HG03575 (cell line): ENCODE data around the gene ARHGEF10L.

Source experiments
- ATAC-seq: cut with Tn5 transposase; IDR thresholded peaks from one replicate; pipeline ENCODE4 v1.9.1; 2021; ENCODE audit not compliant: unreplicated experiment, insufficient number of reproducible peaks, low FRiP score; ENCODE audit errors: extremely low read depth

The ARHGEF10L gene

GRCh38 chr1:17599954-17600300, 60.4 kb downstream of the ARHGEF10L start:
- no peak for ATAC-seq

DNA sequence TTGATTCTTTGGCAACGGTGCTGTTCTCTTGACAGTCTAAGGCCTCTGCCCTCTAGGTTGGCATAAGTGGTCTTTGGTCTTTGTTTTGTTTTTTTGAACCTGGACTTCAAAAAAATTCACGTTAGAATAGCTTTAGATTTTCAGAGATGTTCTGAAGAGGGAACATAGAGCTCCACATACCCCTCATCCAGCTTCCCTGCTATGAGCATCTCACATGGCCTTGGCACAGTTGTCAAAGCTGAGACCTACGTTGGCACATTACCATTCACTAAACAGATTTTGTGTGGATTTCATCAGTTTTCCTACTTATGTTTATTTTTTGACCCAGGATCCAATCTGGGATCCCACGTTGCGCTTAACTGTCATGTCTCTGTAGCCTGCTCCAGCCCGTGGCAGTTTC, 60.8 kb downstream of the ARHGEF10L start:
- ATAC-seq, result no peak

DNA sequence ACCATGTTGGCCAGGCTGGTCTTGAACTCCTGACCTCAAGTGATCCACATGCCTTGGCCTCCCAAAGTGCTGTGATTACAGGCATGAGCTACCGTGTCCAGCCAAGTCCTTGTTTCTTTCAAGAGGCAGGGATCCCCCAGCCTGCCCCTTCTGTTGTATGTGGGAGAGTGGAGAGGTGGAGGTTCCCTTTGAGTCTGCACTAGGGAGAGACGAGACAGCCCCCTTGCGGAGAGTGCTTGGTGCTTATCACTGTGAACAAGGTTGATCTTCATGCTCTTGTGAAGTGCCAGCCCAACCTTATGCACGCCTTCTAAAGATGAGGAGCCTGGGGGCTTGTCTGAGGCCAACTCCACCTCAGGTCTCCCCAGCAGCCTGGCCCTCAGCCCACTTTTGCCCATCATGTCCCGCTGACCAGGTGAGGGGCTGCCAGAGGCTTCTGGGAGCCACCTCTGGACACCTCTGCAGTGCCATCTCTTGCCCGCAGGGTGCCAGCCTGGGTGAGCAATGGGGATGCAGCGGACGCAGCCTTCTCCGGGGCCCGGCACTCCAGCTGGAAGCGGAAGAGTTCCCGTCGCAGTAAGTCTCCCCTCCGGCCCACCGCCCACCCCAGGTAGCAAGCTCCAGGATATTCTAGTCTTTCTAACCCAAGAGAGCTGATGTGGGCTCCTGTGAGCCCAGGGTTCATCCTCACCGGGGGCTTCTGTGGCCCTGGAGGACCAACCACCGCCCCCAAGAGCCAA, 62.3 kb downstream of the ARHGEF10L start:
- ATAC-seq, result no peak

DNA sequence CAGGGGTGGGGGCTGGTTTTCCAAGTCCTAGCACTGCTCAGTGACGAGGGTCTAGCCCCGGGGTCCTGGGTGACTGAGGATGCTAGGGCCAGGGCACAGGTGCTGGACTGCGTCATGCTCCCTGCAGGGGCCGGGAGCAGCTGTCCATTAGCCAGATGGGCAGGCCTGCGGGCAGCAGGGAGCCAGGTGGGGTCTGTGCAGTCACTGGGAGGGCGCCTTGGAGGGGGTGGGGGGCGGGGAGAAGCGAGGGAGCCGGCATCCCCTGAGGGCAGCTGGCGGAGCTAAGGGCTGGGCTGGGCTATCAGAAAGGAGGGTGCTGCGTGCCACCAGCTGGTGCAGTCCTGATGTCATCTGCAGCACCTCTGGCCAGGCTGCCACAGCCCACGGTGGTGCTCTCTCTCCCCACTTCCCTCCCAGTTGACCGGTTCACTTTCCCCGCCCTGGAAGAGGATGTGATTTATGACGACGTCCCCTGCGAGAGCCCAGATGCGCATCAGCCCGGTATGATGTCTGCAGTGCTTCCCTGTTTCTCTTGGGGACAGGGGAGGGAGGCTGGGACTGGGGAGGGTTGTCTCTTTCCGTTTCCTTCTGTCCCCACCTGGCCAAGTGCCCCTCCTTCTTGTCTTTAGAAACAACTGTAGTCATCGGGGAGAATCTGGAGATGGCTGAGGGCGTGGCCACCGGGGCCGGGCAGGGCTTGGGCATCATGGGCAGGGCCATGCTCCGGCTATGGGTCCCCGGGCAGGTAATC, 63.8 kb downstream of the ARHGEF10L start:
- no peak for ATAC-seq

DNA sequence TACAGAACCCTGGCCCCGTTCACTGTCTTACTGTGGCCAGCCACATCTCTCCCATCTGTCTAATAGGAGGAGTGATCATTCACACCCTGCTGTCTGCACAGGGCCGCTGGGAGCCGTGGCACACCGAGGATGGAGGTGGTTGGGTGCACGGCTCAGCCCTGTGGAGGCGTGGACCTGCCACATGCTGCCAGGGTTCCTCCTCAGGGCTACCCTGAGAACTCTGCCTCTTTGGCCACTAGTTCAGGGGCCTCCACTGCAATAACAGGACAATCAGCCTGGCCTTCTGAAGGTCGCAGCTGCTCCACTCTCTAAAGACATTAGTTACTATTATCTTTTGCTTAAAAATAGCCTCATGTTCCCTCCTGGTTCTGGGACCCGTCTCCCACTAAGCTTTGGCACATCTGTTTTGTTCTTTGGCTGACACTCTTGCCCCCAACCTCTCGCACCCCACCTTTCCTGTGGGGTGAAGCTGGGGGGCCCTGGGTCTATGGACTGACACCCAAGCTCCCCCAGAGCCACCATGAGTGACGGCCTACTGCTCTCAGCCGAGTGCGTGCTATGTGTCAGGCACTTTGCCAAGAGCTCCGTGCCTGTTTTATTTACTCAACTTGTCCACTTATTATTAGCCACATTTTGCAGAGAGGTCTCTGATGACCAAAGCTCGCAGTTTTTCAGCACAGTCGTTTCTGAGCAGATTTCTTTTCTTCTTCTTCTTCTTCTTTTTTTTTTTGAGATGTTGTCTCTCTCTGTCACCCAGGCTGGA, 66.3 kb downstream of the ARHGEF10L start:
- no peak for ATAC-seq

- no peak for ATAC-seq
Observed at GRCh38 chr1:17606826-17607440, 67.4 kb downstream of the ARHGEF10L start.

- ATAC-seq, result no peak
Observed at GRCh38 chr1:17607644-17608581, 68.4 kb downstream of the ARHGEF10L start.

DNA sequence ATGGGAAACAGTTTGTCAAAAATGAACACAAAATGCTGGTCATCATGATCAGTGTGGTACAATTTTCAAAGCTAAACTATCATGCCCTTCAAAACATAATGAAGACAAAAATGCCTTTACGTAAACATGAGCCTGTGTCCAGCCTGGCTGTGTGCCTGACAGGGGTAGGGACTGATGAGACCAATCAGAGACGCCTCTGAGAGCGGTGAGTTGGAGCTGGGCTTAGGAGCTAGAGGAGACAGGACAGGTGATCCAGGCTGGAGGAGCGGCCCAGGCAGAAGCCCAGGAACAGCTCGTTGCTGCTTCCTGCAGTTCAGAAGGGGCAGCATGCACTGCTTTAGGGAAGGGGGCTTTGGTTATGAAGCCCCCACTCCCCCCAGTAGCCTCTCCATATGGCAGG, 70.0 kb downstream of the ARHGEF10L start:
- ATAC-seq, result no peak

DNA sequence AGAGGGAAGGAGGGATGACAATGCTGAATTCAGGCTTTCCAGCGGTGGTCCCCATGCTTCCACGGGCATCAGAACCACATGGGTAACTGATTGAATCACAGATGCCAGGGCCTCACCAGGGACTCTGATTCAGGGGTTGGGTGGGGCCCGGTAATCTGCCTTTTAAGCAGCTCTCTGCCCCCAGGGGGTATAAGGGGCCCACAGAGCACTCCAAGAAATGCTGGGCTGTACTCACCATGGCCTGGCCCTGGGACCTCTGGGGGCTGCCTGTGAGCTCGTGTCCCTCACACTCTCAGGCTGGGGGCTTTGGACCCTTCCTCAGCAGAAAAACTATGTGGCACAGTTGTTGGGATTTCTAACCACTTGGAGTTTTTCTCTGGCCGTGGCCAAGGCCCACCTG, 70.6 kb downstream of the ARHGEF10L start:
- no peak for ATAC-seq

DNA sequence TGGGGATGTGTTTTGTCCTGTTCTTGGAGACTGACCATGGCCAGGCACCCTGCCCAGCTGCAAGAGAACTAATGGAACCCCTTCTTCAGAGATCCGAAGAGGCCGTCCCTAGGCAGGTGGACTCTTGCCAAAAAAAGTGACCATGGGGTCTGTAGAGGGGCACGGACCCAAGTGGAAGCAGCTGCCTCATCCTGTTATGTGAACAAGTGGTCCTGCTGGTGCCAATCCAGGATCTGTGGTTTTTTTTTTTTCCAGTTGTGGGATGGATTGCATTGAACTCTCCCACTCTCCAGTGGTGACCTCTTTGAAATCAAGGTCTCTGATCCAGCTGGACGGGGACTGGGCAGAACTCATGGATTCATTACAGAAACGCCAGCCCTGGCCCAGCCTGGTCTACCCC, 71.2 kb downstream of the ARHGEF10L start:
- ATAC-seq, result no peak

DNA sequence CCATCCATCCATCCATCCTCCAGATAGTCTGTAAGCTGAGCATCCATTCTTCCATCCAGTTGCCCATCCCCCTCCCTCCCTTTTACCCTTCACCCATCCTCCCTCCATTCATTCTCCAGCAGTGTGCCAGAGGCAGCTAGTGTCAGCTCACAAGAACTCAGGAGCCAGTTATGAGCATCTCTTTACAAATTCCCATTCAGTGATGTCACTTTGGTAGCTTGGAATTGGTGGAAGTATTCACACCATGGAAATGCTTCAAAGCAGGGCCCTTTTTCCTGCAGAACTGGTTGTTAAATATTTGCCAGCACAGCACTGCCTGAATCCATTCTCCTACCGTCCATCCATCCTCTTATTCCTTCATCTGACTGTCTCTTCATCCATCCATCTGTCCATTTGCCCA, 72.5 kb downstream of the ARHGEF10L start:
- no peak for ATAC-seq

- ATAC-seq, result no peak
Observed at GRCh38 chr1:17612831-17613230, 73.3 kb downstream of the ARHGEF10L start.

- ATAC-seq, result no peak
Observed at GRCh38 chr1:17614586-17614985, 75.1 kb downstream of the ARHGEF10L start.

DNA sequence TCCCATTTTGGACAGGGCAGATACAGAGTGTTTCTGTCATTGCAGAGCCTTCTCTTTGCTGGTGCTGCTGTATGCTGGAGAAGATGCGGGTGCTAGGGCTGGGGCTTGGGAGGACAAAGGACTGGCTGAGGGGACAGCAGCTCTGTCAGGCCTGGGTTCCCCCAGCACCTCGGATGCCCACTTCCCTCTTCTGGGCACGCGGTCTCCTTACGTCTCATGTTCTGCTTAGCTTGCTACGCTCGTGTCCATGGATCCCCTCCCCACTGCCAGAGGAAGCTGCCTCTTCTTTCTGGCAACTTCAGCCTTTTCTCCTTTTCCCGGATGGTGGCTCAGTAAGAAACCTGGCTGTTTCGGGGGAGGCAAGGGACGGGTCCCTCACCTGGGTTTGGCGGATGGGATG, 75.7 kb downstream of the ARHGEF10L start:
- ATAC-seq, result no peak

- no peak for ATAC-seq
Observed at GRCh38 chr1:17615959-17616358, 76.5 kb downstream of the ARHGEF10L start.

DNA sequence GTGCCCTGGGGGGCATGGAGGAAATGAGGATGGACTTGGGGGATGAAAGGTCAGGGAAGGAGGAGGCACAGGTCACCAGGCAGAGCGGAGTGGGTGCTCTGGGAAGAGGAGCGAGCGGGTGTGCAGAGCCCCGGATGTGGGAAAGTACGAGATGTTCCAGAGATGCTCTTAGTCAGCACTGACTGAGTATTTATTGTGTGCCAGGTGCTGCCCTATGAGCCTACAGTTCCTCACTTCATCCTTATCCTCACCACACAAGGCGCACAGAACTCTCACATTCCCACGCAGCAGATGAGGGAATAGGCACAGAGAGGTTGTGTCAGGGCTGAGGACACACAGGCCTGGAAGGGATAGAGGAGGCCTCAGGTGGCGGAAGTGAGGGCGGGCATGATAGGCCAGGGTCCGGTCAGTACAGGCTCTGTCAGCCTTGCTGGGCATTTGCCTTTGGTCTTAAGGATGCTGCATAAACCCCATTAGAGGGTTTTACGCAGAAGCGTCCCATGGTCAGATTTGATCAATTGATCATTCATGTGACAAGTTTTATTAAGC, 77.3 kb downstream of the ARHGEF10L start:
- ATAC-seq, result no peak

DNA sequence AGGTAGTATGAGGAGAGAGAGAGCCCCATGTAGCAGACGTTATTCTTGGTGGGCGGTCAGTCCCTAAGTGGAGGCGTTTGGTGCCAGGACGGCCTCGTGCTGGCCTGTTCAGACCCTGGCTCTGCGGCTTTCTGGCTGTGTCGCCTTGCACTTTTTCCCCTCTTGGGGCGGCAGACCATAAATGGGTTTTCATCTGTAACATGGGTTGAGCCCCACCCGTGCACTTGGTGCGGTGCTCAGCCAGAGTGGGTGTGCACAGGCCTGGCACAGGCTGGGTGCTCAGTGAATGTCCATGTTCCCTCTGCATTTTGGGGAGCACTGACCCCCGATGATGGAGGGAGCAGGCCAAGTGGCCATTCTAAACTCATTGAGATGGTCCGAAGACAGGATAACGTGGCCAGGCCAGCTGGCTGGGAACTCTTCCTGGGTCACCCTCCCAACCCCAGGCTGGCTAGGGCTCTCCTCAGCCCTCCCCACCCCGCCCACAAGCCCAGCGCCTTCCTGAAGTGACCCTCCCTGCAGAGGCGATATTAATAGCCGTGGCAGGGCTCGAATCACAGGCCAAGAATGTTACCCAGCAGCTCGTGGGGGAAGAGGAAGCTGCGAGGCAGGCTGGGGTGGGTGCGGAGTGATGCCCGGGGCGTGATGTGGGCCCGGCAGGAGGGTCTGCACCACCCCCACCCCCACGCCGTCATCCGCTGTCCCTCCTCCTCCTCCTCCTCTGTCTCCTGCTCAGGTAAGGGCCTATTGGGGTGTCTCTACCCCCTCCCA, 78.5 kb downstream of the ARHGEF10L start:
- ATAC-seq, result no peak
